ENCODE data around the gene SHF.

Gene SHF

DNA sequence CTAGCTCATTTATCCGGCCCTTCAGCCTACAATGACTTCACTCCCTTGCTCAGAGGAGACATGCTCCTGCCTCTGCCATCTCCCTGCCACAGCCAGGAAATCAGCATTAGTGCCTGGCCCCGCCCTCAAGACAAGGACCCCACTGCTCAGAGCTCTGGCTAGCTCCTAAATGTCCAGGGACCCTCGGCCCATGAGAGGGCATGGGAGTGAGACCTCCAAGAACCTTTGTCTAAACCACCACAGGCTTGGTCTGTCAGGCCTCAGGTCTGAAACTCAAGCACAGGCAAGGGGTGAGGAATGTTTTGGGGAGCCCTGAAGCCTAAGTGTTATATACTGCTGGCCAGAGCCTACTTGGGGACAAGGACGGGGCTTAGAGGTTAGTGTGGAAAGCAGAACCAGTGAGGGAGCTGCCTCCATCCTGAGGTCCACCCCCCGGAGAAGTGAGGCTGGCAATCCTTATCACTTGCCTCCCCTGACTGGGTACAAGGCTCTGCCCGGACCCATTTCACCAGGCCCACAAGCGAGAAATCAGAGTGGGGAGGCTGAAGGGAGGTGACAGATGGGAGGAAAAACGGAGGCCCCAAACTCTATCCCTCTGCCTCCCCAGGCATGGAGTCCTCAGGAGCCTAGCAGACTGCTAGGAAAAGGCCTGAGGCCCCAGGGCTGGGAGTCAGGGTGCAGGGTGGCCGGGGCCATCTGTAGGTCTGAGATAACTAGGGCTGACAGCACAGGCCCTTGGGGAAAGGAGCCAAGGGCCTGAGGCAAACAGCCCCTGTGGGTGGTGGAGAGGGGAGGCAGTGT lies 18.8 kb downstream of the SHF start:
- Histone ChIP-seq H3K9me2 (replicated peaks; ENCODE audit: control insufficient read depth, low read length) (no peaks in the 10 kb centered on the region), H3K4me1 (ENCODE audit: control insufficient read depth, low read length) (peaks cover 31% of the 10 kb centered on the region), H3K4me2 (ENCODE audit: low read length) (no peak overlapping the region), H3K9me3 (ENCODE audit: control insufficient read depth, insufficient read depth, low read length) (no peaks in the 10 kb centered on the region), H3F3A (ENCODE audit: control insufficient read depth, insufficient read depth) (0 out of 2 replicates have a peak, but pooled peaks cover 5% of the 10 kb centered on the region), H3K27ac (ENCODE audit: low read depth, low read length) (no peak overlapping the region), H3K4me3 (ENCODE audit: low read length) (no peak overlapping the region), H3K27me3 (ENCODE audit: control insufficient read depth, low read length) (no peaks in the 10 kb centered on the region), H3K36me3 (ENCODE audit: control insufficient read depth, low read length) (no peaks in the 10 kb centered on the region), H3K79me2 (ENCODE audit: control insufficient read depth, low read length) (peaks cover 17% of the 10 kb centered on the region), H4K20me1 (ENCODE audit: control insufficient read depth, insufficient read depth, low read depth, low read length) (no peaks in the 10 kb centered on the region)
- no peak for TF ChIP-seq EZH2phosphoT487 (IDR thresholded peaks at IDR 0.05; ENCODE audit: borderline replicate concordance, low read length)
- TF ChIP-seq, protein P1, sequence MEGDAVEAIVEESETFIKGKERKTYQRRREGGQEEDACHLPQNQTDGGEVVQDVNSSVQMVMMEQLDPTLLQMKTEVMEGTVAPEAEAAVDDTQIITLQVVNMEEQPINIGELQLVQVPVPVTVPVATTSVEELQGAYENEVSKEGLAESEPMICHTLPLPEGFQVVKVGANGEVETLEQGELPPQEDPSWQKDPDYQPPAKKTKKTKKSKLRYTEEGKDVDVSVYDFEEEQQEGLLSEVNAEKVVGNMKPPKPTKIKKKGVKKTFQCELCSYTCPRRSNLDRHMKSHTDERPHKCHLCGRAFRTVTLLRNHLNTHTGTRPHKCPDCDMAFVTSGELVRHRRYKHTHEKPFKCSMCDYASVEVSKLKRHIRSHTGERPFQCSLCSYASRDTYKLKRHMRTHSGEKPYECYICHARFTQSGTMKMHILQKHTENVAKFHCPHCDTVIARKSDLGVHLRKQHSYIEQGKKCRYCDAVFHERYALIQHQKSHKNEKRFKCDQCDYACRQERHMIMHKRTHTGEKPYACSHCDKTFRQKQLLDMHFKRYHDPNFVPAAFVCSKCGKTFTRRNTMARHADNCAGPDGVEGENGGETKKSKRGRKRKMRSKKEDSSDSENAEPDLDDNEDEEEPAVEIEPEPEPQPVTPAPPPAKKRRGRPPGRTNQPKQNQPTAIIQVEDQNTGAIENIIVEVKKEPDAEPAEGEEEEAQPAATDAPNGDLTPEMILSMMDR (IDR thresholded peaks at IDR 0.05; ENCODE audit: low read depth, low read length, poor library complexity, severe bottlenecking): no peak

DNA sequence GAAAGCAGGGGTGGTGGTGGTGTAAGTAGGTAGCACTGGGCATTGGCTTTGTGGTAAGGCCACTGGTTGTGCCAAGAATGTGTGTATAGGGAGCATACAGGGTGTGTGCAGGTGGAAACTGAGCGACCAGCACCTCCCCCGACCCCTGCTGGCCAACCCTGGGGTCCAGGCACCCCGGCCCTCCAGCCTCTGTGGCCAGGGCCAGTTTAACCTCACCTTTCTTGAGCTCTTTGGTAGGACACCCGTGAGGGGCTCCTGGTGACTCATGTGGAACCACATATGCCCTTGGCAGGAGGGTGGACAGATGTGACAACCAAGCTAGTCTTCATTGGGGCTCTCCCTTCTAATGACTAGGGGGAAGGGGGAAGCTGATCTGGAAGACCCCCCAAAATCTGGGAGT lies 19.5 kb downstream of the SHF start:
- TF ChIP-seq, protein P1 (IDR thresholded peaks at IDR 0.05; ENCODE audit: low read depth, low read length, poor library complexity, severe bottlenecking): no peak
- H3K4me3 ChIP-seq (ENCODE audit: low read length): no peak overlapping the region
- H3K79me2 ChIP-seq (ENCODE audit: control insufficient read depth, low read length): peaks cover 17% of the 10 kb centered on the region
- no peaks in the 10 kb centered on the region for H4K20me1 ChIP-seq (ENCODE audit: control insufficient read depth, insufficient read depth, low read depth, low read length)
- H3K4me2 ChIP-seq (ENCODE audit: low read length): no peak overlapping the region
- H3F3A ChIP-seq (ENCODE audit: control insufficient read depth, insufficient read depth): 0 out of 2 replicates have a peak, but pooled peaks cover 5% of the 10 kb centered on the region
- H3K27ac ChIP-seq (ENCODE audit: low read depth, low read length): no peak overlapping the region
- H3K36me3 ChIP-seq (ENCODE audit: control insufficient read depth, low read length): no peaks in the 10 kb centered on the region
- no peaks in the 10 kb centered on the region for H3K9me3 ChIP-seq (ENCODE audit: control insufficient read depth, insufficient read depth, low read length)
- H3K27me3 ChIP-seq (ENCODE audit: control insufficient read depth, low read length): no peaks in the 10 kb centered on the region
- H3K4me1 ChIP-seq (ENCODE audit: control insufficient read depth, low read length): peaks cover 31% of the 10 kb centered on the region
- H3K9me2 ChIP-seq (replicated peaks; ENCODE audit: control insufficient read depth, low read length): no peaks in the 10 kb centered on the region

DNA sequence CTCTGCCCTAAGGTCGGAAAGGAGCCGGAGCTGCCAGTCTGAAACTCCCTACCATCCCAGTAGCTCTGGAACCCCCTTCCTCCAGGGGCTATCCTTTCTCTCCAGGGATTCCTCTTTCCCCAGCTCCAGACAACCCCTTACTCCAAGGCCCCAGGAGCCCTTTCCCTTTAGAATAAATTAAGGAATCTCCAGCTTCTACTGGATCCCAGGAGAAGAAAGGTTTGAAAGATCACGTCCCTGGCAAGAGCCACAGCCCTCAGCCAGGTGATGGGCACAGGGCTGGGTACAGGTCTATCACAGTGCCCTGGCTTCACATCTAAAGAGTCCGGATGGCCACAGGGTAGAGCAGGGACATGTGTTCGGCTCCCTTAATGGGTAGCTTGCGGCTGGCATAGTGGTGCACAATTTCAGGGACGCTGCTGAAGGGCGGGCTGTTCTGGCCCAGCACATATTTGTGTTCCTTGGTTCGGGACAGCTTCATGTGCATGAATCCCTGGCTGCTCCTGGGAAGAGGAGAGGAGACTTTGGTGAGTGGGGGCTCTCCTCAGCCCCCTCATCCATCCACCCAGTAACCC lies 20.0 kb downstream of the SHF start:
- TF ChIP-seq, protein P1 (IDR thresholded peaks at IDR 0.05; ENCODE audit: low read depth, low read length, poor library complexity, severe bottlenecking): no peak
- no peak for TF ChIP-seq EZH2phosphoT487 (IDR thresholded peaks at IDR 0.05; ENCODE audit: borderline replicate concordance, low read length)
- peaks cover 31% of the 10 kb centered on the region for H3K4me1 ChIP-seq (ENCODE audit: control insufficient read depth, low read length)
- no peaks in the 10 kb centered on the region for H3K27me3 ChIP-seq (ENCODE audit: control insufficient read depth, low read length)
- no peaks in the 10 kb centered on the region for H4K20me1 ChIP-seq (ENCODE audit: control insufficient read depth, insufficient read depth, low read depth, low read length)
- no peaks in the 10 kb centered on the region for H3K36me3 ChIP-seq (ENCODE audit: control insufficient read depth, low read length)
- H3K4me3 ChIP-seq (ENCODE audit: low read length): peak overlapping the region; percentile 92
- no peak overlapping the region for H3K27ac ChIP-seq (ENCODE audit: low read depth, low read length)
- H3K4me2 ChIP-seq (ENCODE audit: low read length): peak overlapping the region; percentile 82
- H3K9me2 ChIP-seq (replicated peaks; ENCODE audit: control insufficient read depth, low read length): no peaks in the 10 kb centered on the region
- H3K79me2 ChIP-seq (ENCODE audit: control insufficient read depth, low read length): peaks cover 17% of the 10 kb centered on the region
- H3F3A ChIP-seq (ENCODE audit: control insufficient read depth, insufficient read depth): 0 out of 2 replicates have a peak, but pooled peaks cover 5% of the 10 kb centered on the region
- no peaks in the 10 kb centered on the region for H3K9me3 ChIP-seq (ENCODE audit: control insufficient read depth, insufficient read depth, low read length)
